NCI-H748 treated with DMSO at 0.1 percent for 48 hours (cell line): ENCODE results near the gene HEBP1.

Experiments used
- DNase-seq: peaks from one replicate; lab custom pipeline; 2025; lab: John Stamatoyannopoulos, UW

The HEBP1 gene

GRCh38 chr12:12990700-12991468 lies 9.2 kb downstream of the HEBP1 start:
- no peak for DNase-seq

GRCh38 chr12:12987421-12987820 lies 12.6 kb downstream of the HEBP1 start:
- no peak for DNase-seq

- no peak for DNase-seq
These were observed 13.2 kb downstream of the HEBP1 start for GRCh38 chr12:12986775-12987331.

- no peak for DNase-seq
These were observed 14.2 kb downstream of the HEBP1 start for GRCh38 chr12:12985817-12986408.

- DNase-seq: no peak
These were observed 15.9 kb downstream of the HEBP1 start for GRCh38 chr12:12984149-12984548.

GRCh38 chr12:12983420-12984035 lies 16.5 kb downstream of the HEBP1 start:
- no peak for DNase-seq

- DNase-seq: no peak
These were observed 17.7 kb downstream of the HEBP1 start for GRCh38 chr12:12982331-12982730.

GRCh38 chr12:12979731-12980259 lies 20.3 kb downstream of the HEBP1 start:
- DNase-seq: no peak

GRCh38 chr12:12979126-12979525 lies 20.9 kb downstream of the HEBP1 start:
- no peak for DNase-seq

- no peak for DNase-seq
These were observed 22.8 kb downstream of the HEBP1 start for GRCh38 chr12:12977231-12977630.

- DNase-seq: no peak
These were observed 23.7 kb downstream of the HEBP1 start for GRCh38 chr12:12976366-12976765.

- DNase-seq: no peak
These were observed 24.6 kb downstream of the HEBP1 start for GRCh38 chr12:12975322-12976077.

- DNase-seq: no peak
These were observed 25.9 kb downstream of the HEBP1 start for GRCh38 chr12:12974211-12974610.

- DNase-seq: no peak
These were observed 27.0 kb downstream of the HEBP1 start for GRCh38 chr12:12973019-12973418.

- no peak for DNase-seq
These were observed 34.2 kb downstream of the HEBP1 start for GRCh38 chr12:12965836-12966235.

- no peak for DNase-seq
These were observed 35.8 kb downstream of the HEBP1 start for GRCh38 chr12:12964255-12964654.

- DNase-seq: no peak
These were observed 39.3 kb downstream of the HEBP1 start for GRCh38 chr12:12960639-12961209.

- DNase-seq: no peak
These were observed 41.2 kb downstream of the HEBP1 start for GRCh38 chr12:12958886-12959285.

GRCh38 chr12:12954878-12955625 lies 45.0 kb downstream of the HEBP1 start:
- no peak for DNase-seq

- no peak for DNase-seq
These were observed 45.7 kb downstream of the HEBP1 start for GRCh38 chr12:12954356-12954755.

GRCh38 chr12:12952036-12952435 lies 48.0 kb downstream of the HEBP1 start, which contains the start of gene GPRC5D:
Gene GPRC5D, minus strand, starts transcription at chr12:12952170. Its CDS starts 1,786 bp downstream, at chr12:12950384.
- no peak for DNase-seq
